SK-N-SH treated with all-trans-retinoic acid at 6 μM for 48 hours (cell line): ENCODE results near the gene ITGA3.

Experiments used
- ARNTL ChIP-seq: fragments of 450-650 bp; formaldehyde crosslinking; IDR thresholded peaks from 2 replicates; pipeline ENCODE4 v1.5.0; 2020; ENCODE audit warnings: low read depth, mild to moderate bottlenecking, moderate library complexity, borderline replicate concordance
- BACH2 ChIP-seq: fragments of 250-450 bp; sonication (Bioruptor Pico); IDR thresholded peaks from 2 replicates; pipeline ENCODE4 v1.9.0; 2021; ENCODE audit warnings: mild to moderate bottlenecking, borderline replicate concordance
- ESRRG ChIP-seq: fragments of 250-450 bp; sonication (Bioruptor Pico); IDR thresholded peaks from 2 replicates; pipeline ENCODE4 v1.6.1; 2021; ENCODE audit warnings: mild to moderate bottlenecking
- ISL1 ChIP-seq: fragments of 250-450 bp; sonication (Bioruptor Pico); IDR thresholded peaks from 2 replicates; pipeline ENCODE4 v2.1.2; 2022; ENCODE audit warnings: mild to moderate bottlenecking, moderate library complexity
- SNAI2 ChIP-seq: fragments of 250-450 bp; sonication (Bioruptor Pico); IDR thresholded peaks from 2 replicates; pipeline ENCODE4 v1.5.0; 2020; ENCODE audit warnings: mild to moderate bottlenecking, moderate library complexity
- TCF4 ChIP-seq: fragments of 250-450 bp; sonication (Bioruptor Pico); IDR thresholded peaks from 2 replicates; pipeline ENCODE4 v1.8.0; 2021; ENCODE audit warnings: mild to moderate bottlenecking, moderate library complexity, borderline replicate concordance
- ZFP3 ChIP-seq: fragments of 250-450 bp; sonication (Bioruptor Pico); IDR thresholded peaks from 2 replicates; pipeline ENCODE4 v1.5.0; 2020; ENCODE audit warnings: mild to moderate bottlenecking, moderate library complexity
- ZFP30 ChIP-seq: fragments of 450-650 bp; formaldehyde crosslinking; IDR thresholded peaks from 2 replicates; pipeline ENCODE4 v1.5.0; 2022; ENCODE audit warnings: mild to moderate bottlenecking, moderate library complexity
- ZNF70 ChIP-seq: fragments of 450-650 bp; formaldehyde crosslinking; IDR thresholded peaks from 2 replicates; pipeline ENCODE4 v1.5.0; 2020; ENCODE audit warnings: mild to moderate bottlenecking, moderate library complexity
- ZNF8 ChIP-seq: fragments of 450-650 bp; formaldehyde crosslinking; IDR thresholded peaks from 2 replicates; pipeline ENCODE4 v1.5.0; 2020; ENCODE audit warnings: mild to moderate bottlenecking, moderate library complexity
- TF ChIP-seq, protein P1 (sequence below): fragments of 250-450 bp; sonication (Bioruptor Pico); IDR thresholded peaks from 2 replicates; pipeline ENCODE4 v1.8.0; 2020; ENCODE audit warnings: mild to moderate bottlenecking, moderate library complexity, borderline replicate concordance
- TF ChIP-seq, protein P2 (sequence below): fragments of 250-450 bp; sonication (Bioruptor Pico); IDR thresholded peaks from 2 replicates; pipeline ENCODE4 v1.8.0; 2021; ENCODE audit warnings: low read depth, mild to moderate bottlenecking, moderate library complexity, borderline replicate concordance
- TF ChIP-seq, protein P3 (sequence below): fragments of 250-450 bp; sonication (Bioruptor Pico); IDR thresholded peaks from 2 replicates; pipeline ENCODE4 v1.5.1; 2020; ENCODE audit warnings: low read depth, mild to moderate bottlenecking, moderate library complexity

DNA sequence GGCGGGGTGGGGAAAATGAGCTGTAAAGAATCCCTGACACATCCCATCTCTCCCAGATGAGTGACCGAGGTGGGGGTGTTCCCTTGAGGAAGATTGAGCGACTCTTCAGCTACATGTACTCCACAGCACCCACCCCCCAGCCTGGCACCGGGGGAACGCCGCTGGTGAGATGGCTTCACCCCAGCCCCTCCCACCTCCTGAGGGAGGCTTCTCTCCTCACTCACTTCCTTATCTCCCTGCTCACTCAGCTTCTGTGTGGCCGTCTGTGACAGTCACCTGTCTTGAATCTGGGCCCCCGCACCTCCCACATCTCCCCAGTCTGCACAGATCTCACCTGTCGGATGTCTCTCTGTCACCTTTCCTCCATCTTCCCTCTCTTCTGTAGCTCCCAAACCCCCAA lies 52.6 kb downstream of the ITGA3 start:
- TF ChIP-seq, protein P1, sequence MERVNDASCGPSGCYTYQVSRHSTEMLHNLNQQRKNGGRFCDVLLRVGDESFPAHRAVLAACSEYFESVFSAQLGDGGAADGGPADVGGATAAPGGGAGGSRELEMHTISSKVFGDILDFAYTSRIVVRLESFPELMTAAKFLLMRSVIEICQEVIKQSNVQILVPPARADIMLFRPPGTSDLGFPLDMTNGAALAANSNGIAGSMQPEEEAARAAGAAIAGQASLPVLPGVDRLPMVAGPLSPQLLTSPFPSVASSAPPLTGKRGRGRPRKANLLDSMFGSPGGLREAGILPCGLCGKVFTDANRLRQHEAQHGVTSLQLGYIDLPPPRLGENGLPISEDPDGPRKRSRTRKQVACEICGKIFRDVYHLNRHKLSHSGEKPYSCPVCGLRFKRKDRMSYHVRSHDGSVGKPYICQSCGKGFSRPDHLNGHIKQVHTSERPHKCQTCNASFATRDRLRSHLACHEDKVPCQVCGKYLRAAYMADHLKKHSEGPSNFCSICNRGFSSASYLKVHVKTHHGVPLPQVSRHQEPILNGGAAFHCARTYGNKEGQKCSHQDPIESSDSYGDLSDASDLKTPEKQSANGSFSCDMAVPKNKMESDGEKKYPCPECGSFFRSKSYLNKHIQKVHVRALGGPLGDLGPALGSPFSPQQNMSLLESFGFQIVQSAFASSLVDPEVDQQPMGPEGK = no peak
- no peak for TF ChIP-seq SNAI2
- no peak for TF ChIP-seq TCF4 (CRISPR knock-in tag)
- TF ChIP-seq, protein P2, sequence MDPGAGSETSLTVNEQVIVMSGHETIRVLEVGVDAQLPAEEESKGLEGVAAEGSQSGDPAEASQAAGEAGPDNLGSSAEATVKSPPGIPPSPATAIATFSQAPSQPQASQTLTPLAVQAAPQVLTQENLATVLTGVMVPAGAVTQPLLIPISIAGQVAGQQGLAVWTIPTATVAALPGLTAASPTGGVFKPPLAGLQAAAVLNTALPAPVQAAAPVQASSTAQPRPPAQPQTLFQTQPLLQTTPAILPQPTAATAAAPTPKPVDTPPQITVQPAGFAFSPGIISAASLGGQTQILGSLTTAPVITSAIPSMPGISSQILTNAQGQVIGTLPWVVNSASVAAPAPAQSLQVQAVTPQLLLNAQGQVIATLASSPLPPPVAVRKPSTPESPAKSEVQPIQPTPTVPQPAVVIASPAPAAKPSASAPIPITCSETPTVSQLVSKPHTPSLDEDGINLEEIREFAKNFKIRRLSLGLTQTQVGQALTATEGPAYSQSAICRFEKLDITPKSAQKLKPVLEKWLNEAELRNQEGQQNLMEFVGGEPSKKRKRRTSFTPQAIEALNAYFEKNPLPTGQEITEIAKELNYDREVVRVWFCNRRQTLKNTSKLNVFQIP (CRISPR knock-in tag) = no peak
- TF ChIP-seq ESRRG = no peak
- no peak for TF ChIP-seq ISL1
- TF ChIP-seq, protein P3, sequence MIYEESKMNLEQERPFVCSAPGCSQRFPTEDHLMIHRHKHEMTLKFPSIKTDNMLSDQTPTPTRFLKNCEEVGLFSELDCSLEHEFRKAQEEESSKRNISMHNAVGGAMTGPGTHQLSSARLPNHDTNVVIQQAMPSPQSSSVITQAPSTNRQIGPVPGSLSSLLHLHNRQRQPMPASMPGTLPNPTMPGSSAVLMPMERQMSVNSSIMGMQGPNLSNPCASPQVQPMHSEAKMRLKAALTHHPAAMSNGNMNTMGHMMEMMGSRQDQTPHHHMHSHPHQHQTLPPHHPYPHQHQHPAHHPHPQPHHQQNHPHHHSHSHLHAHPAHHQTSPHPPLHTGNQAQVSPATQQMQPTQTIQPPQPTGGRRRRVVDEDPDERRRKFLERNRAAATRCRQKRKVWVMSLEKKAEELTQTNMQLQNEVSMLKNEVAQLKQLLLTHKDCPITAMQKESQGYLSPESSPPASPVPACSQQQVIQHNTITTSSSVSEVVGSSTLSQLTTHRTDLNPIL (CRISPR knock-in tag) = no peak
- no peak for TF ChIP-seq ZFP30 (CRISPR knock-in tag)
- TF ChIP-seq ZNF8 (CRISPR knock-in tag) = no peak
- TF ChIP-seq BACH2 (CRISPR knock-in tag) = no peak
- TF ChIP-seq ARNTL = no peak
- TF ChIP-seq ZFP3 = no peak
- no peak for TF ChIP-seq ZNF70 (CRISPR knock-in tag)
